Right atrium auricular region (tissue), 2 donors: ENCODE data around the gene CNST. TPM values are rescaled to one million over a fixed set of nuclear protein-coding genes. Genes with fewer than 3 reads are reported as not detected.
"Not testable (repeated sequence)": the region's sequence is repeated elsewhere in the genome, so short reads cannot be mapped to it uniquely, and the experiment has no call there.

Experiments used
- DNase-seq: peaks from one replicate; pipeline ENCODE4 v3.0.0-alpha.2; 2019; ENCODE audit warnings: low spot score
- H3K27ac ChIP-seq, 2 donors: fragments of 200-600 bp; sonication (generic); 1 replicate in 1 of 2; 2 replicates in 1 of 2; pipeline ENCODE4 v1.5.1; 2016 to 2019
- H3K27me3 ChIP-seq, 2 donors: fragments of 200-600 bp; sonication (generic); one replicate each; pipeline versions ENCODE4 v1.5.1 to v1.6.0; 2017 to 2019
- H3K36me3 ChIP-seq: fragments of 200-600 bp; sonication (generic); one replicate; pipeline ENCODE4 v1.5.1; 2016
- H3K4me1 ChIP-seq, 2 donors: fragments of 200-600 bp; sonication (generic); one replicate each; pipeline versions ENCODE4 v1.5.1 to v1.6.0; 2017 to 2019
- H3K4me3 ChIP-seq, 2 donors: fragments of 200-600 bp; sonication (generic); 1 replicate in 1 of 2; 2 replicates in 1 of 2; pipeline ENCODE4 v1.5.1; 2017 to 2019; ENCODE audit warnings: mild to moderate bottlenecking in 1 of 2, moderate library complexity in 1 of 2
- H3K9me3 ChIP-seq, 2 donors: fragments of 200-600 bp; sonication (generic); one replicate each; pipeline ENCODE4 v1.5.1; 2019
- total RNA-seq, 2 donors: library from RNA; depleted of rRNA; stranded (reverse); fragments of >200 nt; gene quantifications; one replicate each; pipeline ENCODE4 v1.1.0, GENCODE V29; 2016
- TF ChIP-seq, protein P1 (sequence below), 2 donors: fragments of 200-600 bp; sonication (generic); IDR thresholded peaks; one replicate each; pipeline ENCODE4 v1.5.1; 2019; ENCODE audit warnings: antibody characterized with exemption in 2 of 2

Gene CNST
- total RNA-seq, 2 donors from 2014 or later = 15.6 to 19.0 TPM

DNA sequence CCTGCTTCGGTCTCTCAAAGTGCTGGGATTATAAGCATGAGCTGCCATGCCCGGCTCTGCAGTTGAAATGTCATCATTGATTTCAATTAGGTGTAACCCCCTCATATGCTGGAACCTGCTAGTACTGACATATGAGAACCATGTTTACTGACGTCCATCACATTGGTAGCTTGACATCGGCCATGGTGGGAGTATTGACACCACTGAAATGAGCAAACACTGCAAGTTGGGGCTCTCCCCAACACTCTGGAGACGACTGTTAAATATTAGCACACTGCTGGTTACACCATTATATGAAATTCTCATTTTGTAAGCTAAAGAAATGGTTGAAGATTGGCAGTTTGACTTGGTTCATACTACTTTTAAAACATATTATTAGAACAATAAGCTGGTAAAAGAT, 63.7 kb downstream of the CNST start:
- H3K27ac ChIP-seq = no peak overlapping the region
- no peaks in the 10 kb centered on the region for H3K27me3 ChIP-seq
- no peaks in the 10 kb centered on the region for H3K9me3 ChIP-seq
- H3K4me1 ChIP-seq = no peaks in the 10 kb centered on the region
- no peak overlapping the region for H3K4me3 ChIP-seq
- H3K36me3 ChIP-seq = peaks cover 24% of the 10 kb centered on the region
- no peak for DNase-seq
- TF ChIP-seq, protein P1, sequence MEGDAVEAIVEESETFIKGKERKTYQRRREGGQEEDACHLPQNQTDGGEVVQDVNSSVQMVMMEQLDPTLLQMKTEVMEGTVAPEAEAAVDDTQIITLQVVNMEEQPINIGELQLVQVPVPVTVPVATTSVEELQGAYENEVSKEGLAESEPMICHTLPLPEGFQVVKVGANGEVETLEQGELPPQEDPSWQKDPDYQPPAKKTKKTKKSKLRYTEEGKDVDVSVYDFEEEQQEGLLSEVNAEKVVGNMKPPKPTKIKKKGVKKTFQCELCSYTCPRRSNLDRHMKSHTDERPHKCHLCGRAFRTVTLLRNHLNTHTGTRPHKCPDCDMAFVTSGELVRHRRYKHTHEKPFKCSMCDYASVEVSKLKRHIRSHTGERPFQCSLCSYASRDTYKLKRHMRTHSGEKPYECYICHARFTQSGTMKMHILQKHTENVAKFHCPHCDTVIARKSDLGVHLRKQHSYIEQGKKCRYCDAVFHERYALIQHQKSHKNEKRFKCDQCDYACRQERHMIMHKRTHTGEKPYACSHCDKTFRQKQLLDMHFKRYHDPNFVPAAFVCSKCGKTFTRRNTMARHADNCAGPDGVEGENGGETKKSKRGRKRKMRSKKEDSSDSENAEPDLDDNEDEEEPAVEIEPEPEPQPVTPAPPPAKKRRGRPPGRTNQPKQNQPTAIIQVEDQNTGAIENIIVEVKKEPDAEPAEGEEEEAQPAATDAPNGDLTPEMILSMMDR (IDR thresholded peaks at IDR 0.05) = no peak

DNA sequence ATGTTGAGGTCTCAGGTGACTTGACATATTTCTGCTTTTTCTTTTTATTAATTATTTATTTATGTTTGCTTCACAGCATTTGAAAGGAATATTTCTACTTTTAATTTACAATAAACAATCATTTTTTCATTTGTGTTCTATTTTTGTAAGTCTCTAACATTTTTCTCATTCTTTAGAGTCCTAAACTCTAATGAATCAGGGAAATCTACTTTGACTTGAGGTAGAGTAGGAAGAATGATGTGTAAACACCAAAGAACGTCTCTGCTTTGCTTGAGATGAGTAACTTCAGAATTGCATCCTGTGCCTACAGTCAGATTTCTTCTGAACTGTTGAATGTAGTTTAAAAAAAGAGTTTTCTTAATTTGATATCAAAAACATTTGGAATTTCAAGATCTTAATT, 65.2 kb downstream of the CNST start:
- Histone ChIP-seq H3K27me3 (no peaks in the 10 kb centered on the region), H3K36me3 (peaks cover 25% of the 10 kb centered on the region), H3K27ac (no peak overlapping the region), H3K4me3 (no peak overlapping the region), H3K4me1 (no peaks in the 10 kb centered on the region), H3K9me3 (no peaks in the 10 kb centered on the region)
- TF ChIP-seq, protein P1 (IDR thresholded peaks at IDR 0.05) = no peak
- DNase-seq = no peak

DNA sequence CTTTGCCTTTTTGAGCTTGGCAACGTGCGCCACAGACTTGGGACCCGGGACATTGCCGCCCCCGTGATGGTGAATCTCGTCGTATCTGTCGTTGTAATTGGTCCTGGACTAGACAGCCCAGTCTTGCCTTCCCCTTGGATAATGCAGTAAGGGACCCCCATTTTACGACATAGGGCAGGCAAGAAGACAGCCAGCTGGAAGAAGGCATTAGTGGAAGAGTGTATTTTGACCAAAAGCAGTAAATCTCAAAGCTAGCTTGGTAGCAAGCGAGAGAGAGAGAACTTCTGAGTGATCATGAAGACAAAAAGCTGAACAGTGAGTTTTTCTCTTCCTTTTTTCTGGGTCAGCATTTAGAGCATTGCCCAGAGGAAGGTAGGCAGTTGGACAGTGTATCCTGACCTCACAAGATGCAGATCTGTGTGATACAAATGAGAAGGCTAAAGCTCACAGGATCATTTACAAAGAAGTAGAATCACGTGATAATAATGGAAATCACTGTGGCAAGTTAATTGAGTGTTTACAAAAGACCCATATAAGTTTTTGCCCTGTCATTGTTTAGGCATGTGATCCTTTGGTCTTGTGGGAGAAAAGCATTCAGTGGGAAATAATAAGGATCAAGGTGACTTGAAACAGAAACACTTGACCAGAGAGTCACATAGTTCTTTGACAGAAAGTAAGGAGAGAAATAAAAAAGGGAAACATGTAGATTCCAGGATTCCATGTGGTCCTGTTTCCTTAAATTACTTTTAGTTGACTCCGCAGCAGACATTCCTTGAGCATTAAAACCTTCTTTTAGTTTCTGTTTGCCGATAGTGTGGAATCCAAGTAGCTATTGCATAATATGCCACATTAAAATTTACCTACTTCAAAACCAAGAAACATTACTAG, 66.3 kb downstream of the CNST start:
- no peak overlapping the region for H3K4me3 ChIP-seq
- peaks cover 28% of the 10 kb centered on the region for H3K36me3 ChIP-seq

DNA sequence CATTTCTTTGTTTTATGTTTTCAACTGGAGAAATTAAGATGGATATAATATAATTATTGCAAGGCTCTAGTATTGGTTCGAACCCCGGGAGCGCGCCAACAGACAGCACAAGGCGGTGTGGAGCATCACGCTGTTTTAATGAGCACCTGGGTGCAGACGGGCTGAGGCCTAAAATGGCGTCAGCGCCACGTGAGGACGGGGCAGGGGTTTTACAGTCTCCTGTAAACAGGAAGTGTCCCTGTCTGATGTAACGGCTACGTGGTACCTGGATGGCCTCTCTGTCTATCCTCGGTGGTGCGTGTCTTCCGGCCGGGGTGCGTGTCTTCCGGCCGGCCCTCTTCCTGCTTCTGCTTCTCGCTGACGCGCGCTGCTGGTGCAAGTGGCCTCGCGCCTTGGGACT, 68.4 kb downstream of the CNST start:
- not testable (repeated sequence) for H3K27ac ChIP-seq, H3K27me3 ChIP-seq, DNase-seq, H3K4me1 ChIP-seq, H3K9me3 ChIP-seq, H3K4me3 ChIP-seq
- H3K36me3 ChIP-seq = peaks cover 28% of the 10 kb centered on the region

More for the DNA sequence above, 66.3 kb downstream of the CNST start:
- Histone ChIP-seq H3K27me3 (no peaks in the 10 kb centered on the region), H3K9me3 (no peaks in the 10 kb centered on the region), H3K27ac (no peak overlapping the region), H3K4me1 (no peaks in the 10 kb centered on the region)
- TF ChIP-seq, protein P1 (IDR thresholded peaks at IDR 0.05) = no peak
- DNase-seq = no peak

DNA sequence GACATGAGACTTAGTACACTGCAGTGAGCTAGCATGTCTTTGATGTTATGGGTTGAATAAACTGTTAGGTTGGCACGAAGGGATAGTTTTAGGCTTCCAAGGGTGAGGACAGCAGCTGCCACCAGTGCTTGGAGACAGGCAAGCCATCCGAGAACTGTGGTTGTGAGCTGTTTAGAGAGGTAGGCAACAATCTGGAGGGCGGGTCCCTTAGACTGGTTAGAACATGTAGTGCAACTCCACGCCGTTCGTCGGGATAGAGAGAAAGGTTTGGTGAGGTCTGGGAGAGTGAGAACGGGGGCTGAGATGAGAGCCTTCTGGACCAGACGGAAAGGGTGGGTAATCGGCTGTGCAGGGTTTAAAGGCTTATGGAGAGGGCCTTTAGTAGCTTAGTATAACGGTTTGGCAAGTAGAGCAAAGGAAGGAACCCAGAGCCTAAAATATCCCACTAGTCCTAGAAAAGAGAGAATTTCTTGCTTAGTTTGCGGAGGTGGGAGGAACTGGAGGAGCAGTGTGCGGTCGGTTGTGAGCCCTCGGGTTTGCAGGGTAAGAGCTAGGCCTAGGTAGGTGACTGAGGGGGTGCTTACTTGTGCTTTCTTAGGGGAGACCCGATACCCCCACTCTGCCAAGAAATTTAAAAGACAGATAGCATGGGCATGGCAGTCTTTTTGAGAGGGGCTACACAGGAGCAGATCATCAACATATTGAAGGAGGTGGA, 72.8 kb downstream of the CNST start:
- H3K36me3 ChIP-seq = peaks cover 28% of the 10 kb centered on the region
- no peak overlapping the region for H3K4me3 ChIP-seq
- no peaks in the 10 kb centered on the region for H3K9me3 ChIP-seq
- peaks cover 0 to 14% of the 10 kb centered on the region in 2 donors for H3K4me1 ChIP-seq
- no peak for DNase-seq
- TF ChIP-seq, protein P1 (IDR thresholded peaks at IDR 0.05) = no peak
- H3K27ac ChIP-seq = no peak overlapping the region
- no peaks in the 10 kb centered on the region for H3K27me3 ChIP-seq

DNA sequence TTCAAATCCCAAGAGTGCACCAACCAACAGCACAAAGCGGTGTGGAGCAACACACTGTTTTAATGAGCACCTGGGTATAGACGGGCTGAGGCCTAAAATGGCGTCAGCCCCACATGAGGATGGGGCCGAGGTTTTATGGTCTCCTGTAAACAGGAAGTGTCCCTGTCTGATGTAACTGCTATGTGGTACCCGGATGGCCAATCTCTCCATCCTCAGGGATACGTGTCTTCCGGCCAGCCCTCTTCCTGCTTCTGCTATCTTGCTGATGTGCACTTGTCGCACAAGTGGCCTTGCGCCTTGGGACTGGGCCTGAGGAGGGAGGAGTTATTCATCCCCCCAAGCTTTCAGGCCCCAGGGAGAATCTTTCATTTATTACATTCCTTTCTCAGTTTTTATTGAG, 73.5 kb downstream of the CNST start:
- no peak for DNase-seq

More for the DNA sequence above, 73.5 kb downstream of the CNST start:
- no peak overlapping the region for H3K27ac ChIP-seq
- TF ChIP-seq, protein P1 (IDR thresholded peaks at IDR 0.05) = no peak
- H3K4me1 ChIP-seq = peaks cover 0 to 14% of the 10 kb centered on the region in 2 donors
- H3K27me3 ChIP-seq = no peaks in the 10 kb centered on the region
- H3K4me3 ChIP-seq = no peak overlapping the region
- H3K36me3 ChIP-seq = peaks cover 28% of the 10 kb centered on the region
- no peaks in the 10 kb centered on the region for H3K9me3 ChIP-seq
